HepG2 (cell line): ENCODE results near the gene AJM1. TPM values are rescaled to one million over a fixed set of nuclear protein-coding genes. Genes with fewer than 3 reads are reported as not detected.

Experiments used
- ARID5B ChIP-seq: IDR thresholded peaks from 2 replicates; pipeline ENCODE4 v1.4.0; 2020; ENCODE audit warnings: mild to moderate bottlenecking, missing genetic modification reagents
- ELF3 ChIP-seq: IDR thresholded peaks from 2 replicates; pipeline ENCODE4 v1.6.1; 2016; ENCODE audit warnings: missing genetic modification reagents, missing compliant biosample characterization
- HMG20A ChIP-seq: IDR thresholded peaks from 2 replicates; pipeline ENCODE4 v1.6.1; 2016; ENCODE audit warnings: borderline replicate concordance
- REST ChIP-seq, 2 experiments: IDR thresholded peaks; 2 replicates each; pipeline ENCODE4 v1.6.1; 2011 to 2012; ENCODE audit warnings: low read length in 2 of 2, borderline replicate concordance in 1 of 2, low read depth in 1 of 2, mild to moderate bottlenecking in 1 of 2, moderate library complexity in 1 of 2
- SOX13 ChIP-seq, 3 experiments: fragments of 450-650 bp in 1 of 3; sonication (generic) in 1 of 3; formaldehyde crosslinking in 1 of 3; IDR thresholded peaks in 2 of 3; conservative IDR thresholded peaks in 1 of 3; 2 replicates each; pipeline versions ENCODE4 v1.5.0 to v1.6.1; 2016 to 2020; ENCODE audit warnings: antibody characterized with exemption in 1 of 3, mild to moderate bottlenecking in 1 of 3, missing compliant biosample characterization in 1 of 3, missing genetic modification reagents in 1 of 3, moderate library complexity in 1 of 3
- ZHX2 ChIP-seq, 2 experiments: sonication (generic) in 1 of 2; formaldehyde crosslinking in 1 of 2; IDR thresholded peaks; 2 replicates each; pipeline versions ENCODE4 v1.6.1 to v1.9.0; 2014 to 2022; ENCODE audit warnings: antibody characterized with exemption in 1 of 2, borderline replicate concordance in 1 of 2, inconsistent platforms in 1 of 2, low read depth in 1 of 2, missing genetic modification reagents in 1 of 2
- polyA plus RNA-seq, 8 experiments: library from polyadenylated mRNA; depleted of rRNA in 3 of 8; stranded (reverse) in 7 of 8; unstranded in 1 of 8; fragments of >200 nt; fragmentation: Illumina TruSeq in 4 of 8; extraction: Trizol in 4 of 8; gene quantifications; 2 replicates each; pipeline versions ENCODE4 v1.2.1 to v1.2.3, GENCODE V29; 2011 to 2016; ENCODE audit warnings: low read depth in 4 of 8, missing spikeins in 1 of 8, mixed read lengths in 1 of 8; ENCODE audit not compliant: insufficient read depth in 1 of 8
- total RNA-seq, 5 experiments: library from RNA; depleted of rRNA; stranded (reverse); fragments of >200 nt; fragmentation: Illumina TruSeq; extraction: Trizol; gene quantifications; 2 replicates each; pipeline ENCODE4 v1.2.3, GENCODE V29; 2016; ENCODE audit warnings: low read depth in 1 of 5
- TF ChIP-seq, protein P1 (sequence below): sonication (generic); formaldehyde crosslinking; IDR thresholded peaks from 2 replicates; pipeline ENCODE4; 2020; ENCODE audit warnings: missing genetic modification reagents, mild to moderate bottlenecking, borderline replicate concordance

AJM1 gene
- total and polyA plus RNA-seq, 2 of the 13 experiments (the other 11 are each of a cell fraction or from before 2014, with no cell fraction given) = 1.1 to 1.2 TPM

DNA sequence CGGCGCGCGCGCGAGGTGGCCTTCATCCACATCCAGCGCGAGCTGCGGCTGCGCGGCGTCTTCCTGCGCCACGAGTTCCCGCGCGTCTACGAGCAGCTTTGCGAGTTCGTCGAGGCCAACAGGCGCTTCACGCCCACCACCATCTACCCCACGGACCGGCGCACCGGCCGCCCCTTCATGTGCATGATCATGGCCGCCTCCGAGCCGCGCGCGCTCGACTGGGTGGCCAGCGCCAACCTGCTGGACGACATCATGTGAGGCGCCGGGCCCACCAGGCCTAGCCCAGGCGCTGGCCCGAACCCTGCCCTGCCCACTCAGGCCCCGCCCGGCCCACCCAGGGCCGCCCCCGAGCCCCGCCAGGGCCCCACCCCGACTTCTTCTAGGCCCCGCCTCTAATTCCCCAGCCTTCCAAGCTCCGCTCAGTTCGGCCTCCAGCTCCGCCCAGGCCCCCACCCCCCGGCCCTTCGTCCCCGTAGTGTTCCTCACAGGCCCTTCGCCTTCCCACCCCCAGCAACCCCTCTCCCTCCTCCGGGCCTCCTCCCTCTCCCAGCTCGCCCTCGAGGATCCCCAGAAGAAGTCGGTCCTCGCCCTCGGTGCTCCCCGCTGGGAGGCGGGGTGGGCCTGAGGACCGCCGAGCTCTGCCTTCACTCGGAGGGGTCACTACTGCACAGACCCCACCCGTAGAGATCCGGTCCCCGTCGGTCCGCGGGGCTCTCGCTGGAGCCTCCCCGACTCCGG, 5.0 kb downstream of the AJM1 start (continued):
- no peak for TF ChIP-seq SOX13 (IDR thresholded peaks at IDR 0.05)
- TF ChIP-seq SOX13 (CRISPR knock-in tag; conservative IDR thresholded peaks at IDR 0.05 in 1 of 2, IDR thresholded peaks at IDR 0.05 in 1 of 2) = no peak; a peak in 1 of 4 replicates
- TF ChIP-seq ELF3 = no peak; the same call in 1 of the 2 replicates
- TF ChIP-seq ARID5B (CRISPR knock-in tag) = no peak; the same call in 1 of the 2 replicates
- no peak for TF ChIP-seq REST (IDR thresholded peaks at IDR 0.05; ENCODE audit: borderline replicate concordance in 1 of 2, low read depth in 1 of 2, low read length in 2 of 2)
- TF ChIP-seq ZHX2 (IDR thresholded peaks at IDR 0.05; ENCODE audit: low read depth) = peak; percentile 78; the same call in 1 of the 2 replicates
- TF ChIP-seq ZHX2 (CRISPR knock-in tag; IDR thresholded peaks at IDR 0.05; ENCODE audit: borderline replicate concordance) = no peak
- TF ChIP-seq HMG20A (CRISPR knock-in tag) = no peak
- TF ChIP-seq, protein P1, sequence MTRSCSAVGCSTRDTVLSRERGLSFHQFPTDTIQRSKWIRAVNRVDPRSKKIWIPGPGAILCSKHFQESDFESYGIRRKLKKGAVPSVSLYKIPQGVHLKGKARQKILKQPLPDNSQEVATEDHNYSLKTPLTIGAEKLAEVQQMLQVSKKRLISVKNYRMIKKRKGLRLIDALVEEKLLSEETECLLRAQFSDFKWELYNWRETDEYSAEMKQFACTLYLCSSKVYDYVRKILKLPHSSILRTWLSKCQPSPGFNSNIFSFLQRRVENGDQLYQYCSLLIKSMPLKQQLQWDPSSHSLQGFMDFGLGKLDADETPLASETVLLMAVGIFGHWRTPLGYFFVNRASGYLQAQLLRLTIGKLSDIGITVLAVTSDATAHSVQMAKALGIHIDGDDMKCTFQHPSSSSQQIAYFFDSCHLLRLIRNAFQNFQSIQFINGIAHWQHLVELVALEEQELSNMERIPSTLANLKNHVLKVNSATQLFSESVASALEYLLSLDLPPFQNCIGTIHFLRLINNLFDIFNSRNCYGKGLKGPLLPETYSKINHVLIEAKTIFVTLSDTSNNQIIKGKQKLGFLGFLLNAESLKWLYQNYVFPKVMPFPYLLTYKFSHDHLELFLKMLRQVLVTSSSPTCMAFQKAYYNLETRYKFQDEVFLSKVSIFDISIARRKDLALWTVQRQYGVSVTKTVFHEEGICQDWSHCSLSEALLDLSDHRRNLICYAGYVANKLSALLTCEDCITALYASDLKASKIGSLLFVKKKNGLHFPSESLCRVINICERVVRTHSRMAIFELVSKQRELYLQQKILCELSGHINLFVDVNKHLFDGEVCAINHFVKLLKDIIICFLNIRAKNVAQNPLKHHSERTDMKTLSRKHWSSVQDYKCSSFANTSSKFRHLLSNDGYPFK = no peak
